ENCODE results near the gene IMPA2.
"Not testable (repeated sequence)": the region's sequence is repeated elsewhere in the genome, so short reads cannot be mapped to it uniquely, and the experiment has no call there.

Gene IMPA2

GRCh38 chr18:11963991-11964484, 17.3 kb upstream of the IMPA2 start:
- no peak for DNase-seq

- no peak for DNase-seq
Observed at GRCh38 chr18:11969904-11970835, 11.1 kb upstream of the IMPA2 start.

- not testable (repeated sequence) for DNase-seq
Observed at GRCh38 chr18:11970836-11971226, 10.5 kb upstream of the IMPA2 start.

- DNase-seq = no peak
Observed at GRCh38 chr18:11972371-11973174, 8.7 kb upstream of the IMPA2 start.

GRCh38 chr18:11974741-11975325, 6.5 kb upstream of the IMPA2 start:
- DNase-seq = no peak

GRCh38 chr18:11975723-11976122, 5.6 kb upstream of the IMPA2 start:
- DNase-seq = no peak

- no peak for DNase-seq
Observed at GRCh38 chr18:11976315-11977152, 4.8 kb upstream of the IMPA2 start.

- no peak for DNase-seq
Observed at GRCh38 chr18:11977153-11977466, 4.2 kb upstream of the IMPA2 start.

GRCh38 chr18:11978956-11979355, 2.4 kb upstream of the IMPA2 start:
- no peak for DNase-seq

- no peak for DNase-seq
Observed at GRCh38 chr18:11980163-11980493, 1.2 kb upstream of the IMPA2 start.

- peak; percentile 83 for DNase-seq
Observed at GRCh38 chr18:11980494-11981191, 664 bp upstream of the IMPA2 start.

GRCh38 chr18:11981543-11982366, 448 bp downstream of the IMPA2 start:
- DNase-seq = peak; percentile 33

GRCh38 chr18:11982981-11983380, 1.7 kb downstream of the IMPA2 start:
- DNase-seq = no peak

- DNase-seq = no peak
Observed at GRCh38 chr18:11983592-11983991, 2.3 kb downstream of the IMPA2 start.

- no peak for DNase-seq
Observed at GRCh38 chr18:11984091-11984490, 2.8 kb downstream of the IMPA2 start.

GRCh38 chr18:11985586-11985985, 4.3 kb downstream of the IMPA2 start:
- no peak for DNase-seq

- no peak for DNase-seq
Observed at GRCh38 chr18:11986061-11986460, 4.8 kb downstream of the IMPA2 start.

- DNase-seq = no peak
Observed at GRCh38 chr18:11987527-11987926, 6.2 kb downstream of the IMPA2 start.

- no peak for DNase-seq
Observed at GRCh38 chr18:11989174-11989573, 7.9 kb downstream of the IMPA2 start.

GRCh38 chr18:11989966-11990380, 8.7 kb downstream of the IMPA2 start:
- DNase-seq = no peak

- DNase-seq = no peak
Observed at GRCh38 chr18:11990539-11990938, 9.2 kb downstream of the IMPA2 start.

Measured in activated gamma-delta T cell (primary cell).